GM18526 (cell line): ENCODE measurements around the gene PRR16.

Source experiments
- POLR2A ChIP-seq: IDR thresholded peaks from 3 replicates; pipeline ENCODE4 v1.6.1; 2011; ENCODE audit not compliant: insufficient read length; ENCODE audit errors: extremely low read depth

The PRR16 gene

GRCh38 chr5:120602033-120602432 lies 137.9 kb downstream of the PRR16 start:
- TF ChIP-seq POLR2A: no peak

- no peak for TF ChIP-seq POLR2A
These were observed 140.8 kb downstream of the PRR16 start for GRCh38 chr5:120604884-120605283.

- no peak for TF ChIP-seq POLR2A
These were observed 141.4 kb downstream of the PRR16 start for GRCh38 chr5:120605325-120606079.

GRCh38 chr5:120609570-120609969 lies 145.5 kb downstream of the PRR16 start:
- no peak for TF ChIP-seq POLR2A

GRCh38 chr5:120610145-120610544 lies 146.0 kb downstream of the PRR16 start:
- TF ChIP-seq POLR2A: no peak

GRCh38 chr5:120613729-120614128 lies 149.6 kb downstream of the PRR16 start:
- TF ChIP-seq POLR2A: no peak

GRCh38 chr5:120614531-120615180 lies 150.6 kb downstream of the PRR16 start:
- TF ChIP-seq POLR2A: no peak

GRCh38 chr5:120615967-120616645 lies 152.0 kb downstream of the PRR16 start:
- TF ChIP-seq POLR2A: no peak

GRCh38 chr5:120621339-120621738 lies 157.2 kb downstream of the PRR16 start:
- TF ChIP-seq POLR2A: no peak

GRCh38 chr5:120624021-120624563 lies 160.0 kb downstream of the PRR16 start:
- no peak for TF ChIP-seq POLR2A

- TF ChIP-seq POLR2A: no peak
These were observed 164.1 kb downstream of the PRR16 start for GRCh38 chr5:120628156-120628555.

- TF ChIP-seq POLR2A: no peak
These were observed 166.4 kb downstream of the PRR16 start for GRCh38 chr5:120630550-120630949.

- no peak for TF ChIP-seq POLR2A
These were observed 167.5 kb downstream of the PRR16 start for GRCh38 chr5:120631611-120632010.

- TF ChIP-seq POLR2A: no peak
These were observed 168.3 kb downstream of the PRR16 start for GRCh38 chr5:120632430-120632829.

GRCh38 chr5:120638449-120638848 lies 174.3 kb downstream of the PRR16 start:
- no peak for TF ChIP-seq POLR2A

- TF ChIP-seq POLR2A: no peak
These were observed 176.7 kb downstream of the PRR16 start for GRCh38 chr5:120640778-120641177.
